Subcutaneous adipose tissue (tissue), 4 donors: ENCODE measurements around the gene SMCP. TPM values are rescaled to one million over a fixed set of nuclear protein-coding genes. Genes with fewer than 3 reads are reported as not detected.

Experiments
- CTCF ChIP-seq: fragments of 450-650 bp; IDR thresholded peaks from one replicate; pipeline ENCODE4 v1.5.1; 2016; ENCODE audit warnings: low read depth, mild to moderate bottlenecking, control low read depth, antibody characterized with exemption, moderate library complexity
- total RNA-seq, 4 donors: library from RNA; depleted of rRNA; stranded (reverse); fragments of >200 nt; gene quantifications; one replicate each; pipeline ENCODE4 v1.1.0, GENCODE V29; 2016

The SMCP gene
- total RNA-seq, 4 donors from 2014 or later: not detected

- TF ChIP-seq CTCF: no peak
These were observed 40.9 kb downstream of the SMCP start for GRCh38 chr1:152919071-152919470.

- TF ChIP-seq CTCF: no peak
These were observed 46.1 kb downstream of the SMCP start for GRCh38 chr1:152924191-152924590.

- no peak for TF ChIP-seq CTCF
These were observed 48.0 kb downstream of the SMCP start for GRCh38 chr1:152926091-152926490.

- no peak for TF ChIP-seq CTCF
These were observed 50.5 kb downstream of the SMCP start for GRCh38 chr1:152928671-152929070.

- no peak for TF ChIP-seq CTCF
These were observed 54.2 kb downstream of the SMCP start for GRCh38 chr1:152932170-152932811.

- no peak for TF ChIP-seq CTCF
These were observed 55.1 kb downstream of the SMCP start for GRCh38 chr1:152933196-152933595.

Other genes with a start within 250 kb of the SMCP start
- gene LCE2D, start 214.9 kb upstream of the SMCP start, total RNA-seq: not detected
- gene LCE2C, start 203.0 kb upstream of the SMCP start, total RNA-seq: not detected
- gene LCE2B, start 192.2 kb upstream of the SMCP start, total RNA-seq: not detected
- not detected for gene LCE2A, start 180.0 kb upstream of the SMCP start, total RNA-seq
- gene LCE4A, start 170.2 kb upstream of the SMCP start, total RNA-seq: not detected
- not detected for gene KPRP, start 120.3 kb upstream of the SMCP start, total RNA-seq
- gene LCE1F, start 103.2 kb upstream of the SMCP start, total RNA-seq: not detected
- gene LCE1E, start 92.1 kb upstream of the SMCP start, total RNA-seq: not detected
- not detected for gene LCE1D, start 81.6 kb upstream of the SMCP start, total RNA-seq
- gene LCE1C, start 71.7 kb upstream of the SMCP start, total RNA-seq: not detected
- gene LCE1B, start 66.4 kb upstream of the SMCP start, total RNA-seq: not detected
- gene LCE1A, start 50.8 kb upstream of the SMCP start, total RNA-seq: not detected
- gene LCE6A, start 35.5 kb upstream of the SMCP start, total RNA-seq: not detected
- not detected for gene LCE7A, start 18.3 kb upstream of the SMCP start, total RNA-seq
- not detected for gene IVL, start 30.2 kb downstream of the SMCP start, total RNA-seq
- not detected for gene SPRR5, start 68.9 kb downstream of the SMCP start, total RNA-seq
- gene SPRR4, start 92.3 kb downstream of the SMCP start, total RNA-seq: not detected
- gene SPRR1A, start 105.8 kb downstream of the SMCP start, total RNA-seq: not detected
- not detected for gene SPRR3, start 123.4 kb downstream of the SMCP start, total RNA-seq
- gene SPRR1B, start 152.9 kb downstream of the SMCP start, total RNA-seq: not detected
- gene SPRR2D, start 162.8 kb downstream of the SMCP start, total RNA-seq: not detected
- gene SPRR2A, start 179.2 kb downstream of the SMCP start, total RNA-seq: not detected
- not detected for gene SPRR2B, start 193.3 kb downstream of the SMCP start, total RNA-seq
- gene SPRR2E, start 216.2 kb downstream of the SMCP start, total RNA-seq: not detected
- not detected for gene SPRR2F, start 235.2 kb downstream of the SMCP start, total RNA-seq